ENCODE data around the gene GNPTG. TPM values are rescaled to one million over a fixed set of nuclear protein-coding genes. Genes with fewer than 3 reads are reported as not detected.
"Not testable (repeated sequence)": the region's sequence is repeated elsewhere in the genome, so short reads cannot be mapped to it uniquely, and the experiment has no call there.

The GNPTG gene
- total RNA-seq, 2 experiments from 2014 or later: 19.2 to 19.7 TPM

DNA sequence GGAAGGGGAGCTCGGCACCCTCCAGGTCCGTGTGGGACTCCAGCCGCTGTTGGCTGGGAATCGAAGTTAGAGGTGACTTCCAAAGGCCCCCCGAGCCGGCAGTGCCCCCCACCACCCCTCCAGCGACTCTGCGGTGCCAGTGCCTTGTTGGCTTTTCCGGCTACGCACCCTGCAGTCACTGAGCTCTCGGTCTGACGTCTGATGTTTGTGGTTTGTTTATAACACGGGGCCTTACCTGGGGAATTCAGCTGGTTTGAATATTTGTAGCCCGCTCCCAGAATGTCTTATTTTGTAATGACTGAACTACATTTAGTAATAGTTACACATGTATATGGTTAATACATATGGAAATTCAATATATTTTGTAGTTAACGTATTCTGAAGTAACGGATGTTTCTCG, 25.3 kb upstream of the GNPTG start:
- no peak for DNase-seq
- H3K4me1 Mint-ChIP-seq: peaks cover 2% of the 10 kb centered on the region
- peaks cover 3% of the 10 kb centered on the region for H3K27me3 Mint-ChIP-seq
- no peaks in the 10 kb centered on the region for H3K9me3 Mint-ChIP-seq
- peaks cover 6% of the 10 kb centered on the region for H3K36me3 Mint-ChIP-seq
- H3K4me3 Mint-ChIP-seq: no peak overlapping the region
- no peak overlapping the region for H3K27ac Mint-ChIP-seq

DNA sequence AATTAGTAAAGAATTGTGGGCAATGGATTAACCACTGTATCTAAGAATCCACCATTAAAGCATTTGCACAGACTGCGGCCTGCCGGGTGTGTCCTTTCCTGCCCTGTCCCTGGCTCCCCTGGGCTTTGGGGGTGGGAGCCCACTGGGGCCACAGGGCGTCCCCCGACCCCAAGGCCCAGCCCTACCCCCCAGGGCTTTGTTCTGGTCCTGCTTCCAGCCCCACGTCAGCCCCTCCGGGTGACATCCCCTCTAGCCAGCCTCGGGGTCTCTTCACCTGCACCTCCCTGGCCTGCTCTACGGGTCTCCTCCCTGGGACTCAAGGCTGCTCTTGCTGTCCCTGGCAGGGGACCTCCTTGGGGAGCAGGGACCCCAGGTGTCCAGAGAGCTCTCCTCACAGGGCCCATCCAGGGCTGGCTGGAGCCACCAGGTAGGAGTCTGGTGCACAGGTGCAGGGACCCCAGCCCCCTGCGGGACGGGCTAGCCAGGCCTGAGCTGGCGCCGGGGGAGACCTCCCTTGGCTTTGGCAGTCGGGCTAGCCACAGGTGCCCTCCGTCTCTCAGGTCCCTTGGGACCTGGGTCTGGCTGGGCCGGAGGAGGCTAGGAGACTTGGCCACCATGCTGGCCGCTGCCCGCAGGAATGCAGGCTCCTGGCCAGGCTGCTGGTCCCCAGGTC, 24.6 kb upstream of the GNPTG start:
- Mint-ChIP-seq H3K4me3 (no peak overlapping the region), H3K27me3 (peaks cover 10% of the 10 kb centered on the region), H3K4me1 (peaks cover 9% of the 10 kb centered on the region), H3K36me3 (peaks cover 6% of the 10 kb centered on the region), H3K27ac (no peak overlapping the region), H3K9me3 (no peaks in the 10 kb centered on the region)
- no peak for DNase-seq

DNA sequence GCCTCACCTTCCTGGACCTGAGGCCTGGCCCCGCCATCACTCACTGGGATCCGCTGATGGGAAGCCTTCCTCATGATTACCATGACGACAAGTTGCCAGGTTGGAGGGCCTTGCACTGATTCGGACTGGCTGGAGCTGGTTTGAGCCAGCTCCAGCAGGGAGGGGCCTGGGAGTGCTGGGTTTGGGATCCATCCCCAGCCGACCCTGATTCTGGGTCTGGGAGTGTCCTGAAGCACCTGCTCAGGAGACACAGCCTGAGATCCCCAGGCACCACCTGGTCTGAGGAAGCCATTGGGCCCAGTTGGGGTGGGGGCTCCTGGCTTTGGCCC, 24.1 kb upstream of the GNPTG start:
- no peak for DNase-seq
- Mint-ChIP-seq H3K4me3 (no peak overlapping the region), H3K9me3 (no peaks in the 10 kb centered on the region), H3K27me3 (peaks cover 15% of the 10 kb centered on the region), H3K27ac (no peak overlapping the region), H3K4me1 (peaks cover 12% of the 10 kb centered on the region), H3K36me3 (peaks cover 6% of the 10 kb centered on the region)

DNA sequence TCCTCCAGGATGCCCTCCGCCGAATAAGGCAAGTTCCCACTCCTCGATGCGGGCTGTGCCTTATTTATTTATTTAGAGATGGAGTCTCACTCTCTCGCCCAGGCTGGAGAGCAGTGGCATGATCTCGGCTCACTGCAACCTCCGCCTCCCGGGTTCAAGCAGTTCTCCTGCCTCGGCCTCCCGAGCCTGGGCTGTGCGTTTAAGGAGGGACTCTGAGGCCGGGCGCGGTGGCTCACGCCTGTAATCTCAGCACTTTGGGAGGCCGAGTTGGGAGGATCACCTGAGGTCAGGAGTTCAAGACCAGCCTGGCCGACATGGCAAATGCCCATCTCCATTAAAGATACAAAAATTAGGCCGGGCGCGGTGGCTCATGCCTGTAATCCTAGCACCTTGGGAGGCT, 23.6 kb upstream of the GNPTG start:
- not testable (repeated sequence) for H3K4me3 Mint-ChIP-seq

DNA sequence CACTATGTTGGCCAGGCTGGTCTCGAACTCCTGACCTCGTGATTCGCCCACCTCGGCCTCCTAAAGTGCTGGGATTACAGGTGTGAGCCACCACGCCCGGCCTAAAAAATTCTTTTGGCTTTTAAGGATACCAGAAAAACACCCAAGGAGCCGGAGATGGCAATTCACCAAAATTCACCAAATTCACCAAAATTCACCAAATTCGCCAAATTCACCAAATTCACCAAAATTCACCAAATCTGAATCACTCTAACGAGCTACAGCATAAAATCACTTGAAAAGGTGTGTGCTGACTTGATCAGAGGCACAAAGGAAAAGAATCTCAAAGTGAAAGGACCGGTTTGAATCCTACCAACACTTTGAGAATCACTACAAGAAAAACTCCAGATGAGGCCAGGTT, 22.8 kb upstream of the GNPTG start:
- not testable (repeated sequence) for H3K27ac Mint-ChIP-seq, H3K36me3 Mint-ChIP-seq, H3K4me3 Mint-ChIP-seq, DNase-seq, H3K9me3 Mint-ChIP-seq
- peaks cover 14% of the 10 kb centered on the region for H3K4me1 Mint-ChIP-seq
- peaks cover 18% of the 10 kb centered on the region for H3K27me3 Mint-ChIP-seq

More for the DNA sequence above, 23.6 kb upstream of the GNPTG start:
- H3K27ac Mint-ChIP-seq, H3K36me3 Mint-ChIP-seq, H3K9me3 Mint-ChIP-seq, DNase-seq: not testable (repeated sequence)
- H3K27me3 Mint-ChIP-seq: peaks cover 18% of the 10 kb centered on the region
- peaks cover 14% of the 10 kb centered on the region for H3K4me1 Mint-ChIP-seq

DNA sequence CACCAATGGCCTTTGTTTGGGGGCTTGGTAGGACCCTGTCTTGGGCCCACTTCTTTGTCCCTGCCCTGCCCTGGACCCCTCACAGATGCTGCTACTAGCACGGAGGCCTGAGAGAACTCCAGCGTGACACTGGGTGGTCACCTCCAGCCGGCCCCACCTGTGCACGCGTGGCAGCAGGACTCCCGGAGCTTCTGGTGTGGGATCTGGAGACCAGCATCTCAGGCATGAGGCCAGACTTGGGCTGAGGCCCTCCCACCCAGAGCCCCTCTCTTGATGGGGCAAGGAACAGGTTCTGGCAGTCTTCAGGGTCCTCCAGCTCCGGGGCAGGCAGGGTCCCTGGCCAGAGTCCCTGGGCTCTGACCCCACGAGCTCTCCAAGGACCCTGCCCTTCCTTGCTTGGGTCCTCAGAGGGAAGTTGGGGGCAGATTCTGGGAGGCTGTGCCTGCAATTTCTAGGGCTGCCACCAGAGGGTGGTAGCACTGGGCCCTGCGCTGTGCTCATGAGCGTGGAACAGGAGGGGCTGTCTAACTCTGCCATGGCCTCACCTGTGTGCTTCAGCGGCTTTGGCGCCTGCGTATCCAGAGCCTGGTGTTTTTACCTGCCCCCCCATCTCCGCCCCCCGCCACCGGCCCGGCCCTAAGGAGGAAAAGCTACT, 21.3 kb upstream of the GNPTG start:
- H3K27me3 Mint-ChIP-seq: peaks cover 32% of the 10 kb centered on the region
- no peaks in the 10 kb centered on the region for H3K36me3 Mint-ChIP-seq
- H3K9me3 Mint-ChIP-seq: no peaks in the 10 kb centered on the region
- H3K4me1 Mint-ChIP-seq: peaks cover 16% of the 10 kb centered on the region
- no peak for DNase-seq
- H3K4me3 Mint-ChIP-seq: no peak overlapping the region
- H3K27ac Mint-ChIP-seq: no peak overlapping the region

DNA sequence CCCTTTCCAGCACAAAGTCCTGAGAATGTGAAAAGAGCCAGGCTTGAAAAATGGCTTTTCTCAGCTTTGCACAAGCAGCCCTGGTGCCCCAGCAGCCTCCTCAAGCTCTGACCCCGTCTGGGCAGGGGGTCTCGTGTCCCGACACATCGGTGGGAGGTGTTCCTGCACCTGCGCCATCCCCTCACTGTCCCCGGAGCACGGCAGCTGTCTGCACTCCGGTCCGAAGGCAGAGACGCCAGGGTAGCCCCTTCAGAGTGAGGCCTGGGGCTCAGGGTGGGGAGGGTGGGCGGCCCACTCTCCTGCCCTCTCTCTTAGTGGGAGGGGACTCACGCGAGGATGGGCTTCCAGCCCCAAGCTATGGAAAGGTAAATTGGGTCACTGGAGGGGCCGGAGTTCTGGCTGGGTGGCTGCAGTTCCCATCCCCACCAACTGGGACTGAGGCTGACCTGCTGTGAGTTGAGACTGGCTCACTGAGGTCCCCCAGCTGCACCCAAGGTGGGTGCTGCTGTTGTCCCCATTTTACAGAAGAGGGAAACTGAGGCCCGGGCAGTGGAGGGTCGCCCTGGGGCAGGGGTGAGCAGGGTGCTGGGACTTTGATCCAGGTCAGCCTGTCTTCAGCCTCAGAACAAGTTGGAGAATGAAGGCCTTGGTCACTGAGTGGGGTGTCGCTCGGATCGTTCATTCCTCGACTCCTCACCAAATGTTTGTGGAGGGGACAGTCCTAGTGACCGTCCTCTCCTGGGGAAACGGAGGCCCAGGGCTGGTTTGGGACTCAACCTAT, 20.6 kb upstream of the GNPTG start:
- Mint-ChIP-seq H3K4me3 (no peak overlapping the region), H3K9me3 (no peaks in the 10 kb centered on the region), H3K4me1 (peaks cover 16% of the 10 kb centered on the region), H3K27ac (no peak overlapping the region), H3K36me3 (no peaks in the 10 kb centered on the region), H3K27me3 (peaks cover 39% of the 10 kb centered on the region)
- DNase-seq: no peak

DNA sequence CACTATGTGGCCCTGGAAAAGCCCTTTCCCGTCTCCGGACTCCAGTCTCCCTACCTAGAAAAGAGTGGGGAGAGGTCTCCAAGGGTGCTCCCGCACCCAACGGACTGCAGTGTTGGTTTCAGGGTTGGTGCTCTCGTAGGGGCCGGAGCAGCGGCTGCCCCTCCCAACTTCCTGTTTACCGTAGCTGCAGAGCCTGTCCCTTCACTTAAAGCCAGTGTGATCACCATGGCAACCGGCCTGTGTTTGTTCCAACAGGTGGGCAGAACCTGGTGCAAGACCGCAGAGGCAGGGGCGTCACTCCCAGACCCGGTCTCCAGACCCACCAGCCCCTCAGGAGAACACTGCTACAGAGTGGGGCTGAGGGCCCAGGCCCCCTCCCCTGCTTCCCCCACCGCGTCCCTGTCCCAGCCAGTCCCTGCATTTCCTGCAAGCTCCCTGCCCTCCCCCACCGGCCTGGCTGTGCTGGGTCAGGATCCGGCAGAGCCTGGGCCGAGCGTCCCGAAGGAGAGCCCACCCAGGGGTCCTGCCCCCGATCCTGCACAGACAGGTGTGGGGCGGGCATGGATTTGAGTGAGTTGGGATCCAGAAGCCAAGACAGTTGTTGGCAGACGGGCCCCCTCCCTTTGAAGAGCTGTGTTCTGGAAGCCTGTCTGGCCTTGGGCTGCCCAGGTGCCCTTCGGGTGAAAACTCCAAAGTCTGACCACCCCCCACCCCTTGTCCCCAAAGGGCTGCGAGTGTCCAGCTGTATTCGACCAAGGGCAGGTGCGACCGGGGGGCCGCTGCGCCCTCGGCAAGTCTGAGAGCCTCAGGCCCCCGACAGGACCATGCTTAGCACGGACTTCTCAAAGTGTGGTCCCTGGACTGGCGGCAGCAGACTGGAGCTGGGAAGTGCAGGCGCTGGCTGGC, 19.8 kb upstream of the GNPTG start:
- Mint-ChIP-seq H3K27ac (no peak overlapping the region), H3K36me3 (no peaks in the 10 kb centered on the region), H3K9me3 (no peaks in the 10 kb centered on the region), H3K4me1 (peaks cover 16% of the 10 kb centered on the region), H3K27me3 (peaks cover 39% of the 10 kb centered on the region), H3K4me3 (no peak overlapping the region)
- peak; percentile 56 for DNase-seq

DNA sequence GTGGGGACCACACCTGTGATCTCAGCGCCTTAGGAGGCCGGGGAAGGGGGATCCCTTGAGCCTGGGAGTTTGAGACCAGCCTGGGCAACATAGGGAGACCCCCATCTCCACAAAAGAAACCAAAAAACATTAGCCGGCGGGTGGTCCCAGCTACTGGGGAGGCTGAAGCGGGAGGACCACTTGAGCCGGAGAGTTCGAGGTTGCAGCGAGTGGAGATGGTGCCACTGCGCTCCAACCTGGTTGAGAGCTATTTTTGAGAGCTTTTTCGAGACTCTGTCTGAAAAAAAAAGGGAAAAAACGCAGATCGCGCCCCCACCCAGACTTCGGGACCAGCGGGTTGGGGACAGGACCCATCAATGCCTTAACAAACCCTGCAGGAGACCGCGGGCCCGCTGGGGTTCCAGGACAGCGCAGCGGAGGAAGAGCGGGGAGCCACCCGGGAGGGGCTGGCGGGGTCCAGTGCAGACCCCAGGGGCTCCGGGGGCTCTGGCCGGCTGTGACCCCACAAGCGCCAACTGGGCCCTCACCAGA, 19.0 kb upstream of the GNPTG start:
- H3K27me3 Mint-ChIP-seq: peaks cover 39% of the 10 kb centered on the region
- no peaks in the 10 kb centered on the region for H3K36me3 Mint-ChIP-seq
- peaks cover 16% of the 10 kb centered on the region for H3K4me1 Mint-ChIP-seq
- no peak overlapping the region for H3K27ac Mint-ChIP-seq
- no peaks in the 10 kb centered on the region for H3K9me3 Mint-ChIP-seq
- no peak overlapping the region for H3K4me3 Mint-ChIP-seq
- no peak for DNase-seq

DNA sequence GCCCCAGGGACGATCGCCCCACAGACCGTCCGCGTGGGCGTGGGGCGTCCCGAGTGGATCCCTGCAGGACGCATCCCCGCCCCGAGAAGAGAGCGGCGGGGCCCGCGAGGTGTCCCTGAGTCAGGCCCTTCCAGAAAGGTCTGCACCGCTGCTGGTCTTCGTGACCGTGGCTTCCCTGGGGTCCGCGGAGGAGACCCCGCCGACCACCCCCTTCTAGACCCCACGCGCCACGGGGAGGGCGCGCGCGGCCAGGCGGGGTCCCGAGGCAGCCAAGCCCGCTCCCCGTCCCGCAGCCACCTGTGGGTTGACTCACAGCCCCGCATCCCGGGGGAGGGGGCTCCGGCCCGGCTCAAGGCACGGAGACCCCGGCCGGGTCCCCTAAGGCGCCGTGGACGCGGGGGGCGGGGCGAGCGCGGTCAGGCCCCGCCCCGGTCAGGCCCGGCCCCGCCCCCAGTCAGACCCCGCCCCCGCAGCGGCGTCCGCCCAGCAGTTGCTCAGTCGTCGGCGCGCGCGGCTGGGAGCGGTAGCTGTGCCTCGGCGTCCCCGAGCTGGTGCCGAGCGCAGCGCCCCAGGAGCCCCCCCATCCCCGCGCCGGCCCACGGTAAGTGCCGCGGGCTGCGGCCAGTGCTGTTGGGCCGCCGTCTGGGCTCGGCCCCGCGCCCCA, 18.4 kb upstream of the GNPTG start, which contains the start of gene BAIAP3:
TSS of gene BAIAP3 (plus strand) at position 497 of the 664 bp plus-strand sequence. CDS start 4,905 bp downstream, outside the sequence.
- Mint-ChIP-seq H3K9me3 (no peaks in the 10 kb centered on the region), H3K27me3 (peaks cover 39% of the 10 kb centered on the region), H3K27ac (no peak within 1 kb of the TSS), H3K36me3 (no peaks in the 10 kb centered on the region), H3K4me1 (peaks cover 16% of the 10 kb centered on the region), H3K4me3 (no peak within 1 kb of the TSS)
- DNase-seq: peak; percentile 64

DNA sequence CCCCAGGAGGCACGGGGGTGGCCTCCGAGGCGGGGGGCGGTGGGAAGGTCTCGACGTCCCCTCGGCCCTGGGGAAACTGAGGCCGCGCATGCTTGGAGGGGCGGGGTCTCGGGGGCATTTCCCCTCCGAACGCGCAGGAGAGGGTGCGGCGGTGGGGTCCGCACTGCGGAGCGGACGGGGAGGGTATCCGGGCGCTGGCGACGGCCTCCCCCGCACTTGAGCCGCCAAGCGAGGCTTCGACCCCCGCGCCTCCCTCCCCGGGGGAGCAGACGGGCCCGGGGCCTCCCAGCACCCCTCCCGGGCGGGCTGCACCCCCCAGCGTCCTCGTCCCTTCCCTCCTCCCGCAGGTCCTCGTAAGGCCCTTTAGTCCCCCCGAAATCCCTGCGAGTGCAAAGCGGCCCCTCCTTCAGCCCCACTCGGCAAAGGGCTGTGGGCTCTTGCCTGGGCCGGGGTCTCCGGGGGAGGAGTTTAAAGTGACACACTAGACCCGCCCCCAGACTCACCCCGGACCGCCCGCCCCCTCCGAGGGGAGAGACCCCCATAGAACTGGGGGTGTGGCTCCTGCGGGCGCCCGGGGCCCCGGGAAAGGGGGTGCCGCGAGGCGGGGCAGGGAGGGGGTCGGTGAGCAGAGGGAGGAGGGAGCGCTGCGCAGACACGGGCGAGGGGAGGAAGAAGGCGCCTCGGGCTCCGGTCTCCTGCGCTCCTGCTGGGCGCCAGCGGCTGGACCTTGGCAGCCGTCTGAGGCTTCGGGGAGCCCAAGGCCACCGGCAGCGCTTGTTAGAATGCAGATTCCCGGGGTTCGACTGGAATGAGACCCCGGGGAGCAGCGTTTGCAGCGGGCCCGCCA, 17.7 kb upstream of the GNPTG start:
- no peak overlapping the region for H3K4me3 Mint-ChIP-seq
- no peak overlapping the region for H3K27ac Mint-ChIP-seq
- H3K36me3 Mint-ChIP-seq: no peaks in the 10 kb centered on the region
- H3K27me3 Mint-ChIP-seq: peaks cover 39% of the 10 kb centered on the region
- no peaks in the 10 kb centered on the region for H3K9me3 Mint-ChIP-seq
- DNase-seq: no peak
- H3K4me1 Mint-ChIP-seq: peaks cover 16% of the 10 kb centered on the region

DNA sequence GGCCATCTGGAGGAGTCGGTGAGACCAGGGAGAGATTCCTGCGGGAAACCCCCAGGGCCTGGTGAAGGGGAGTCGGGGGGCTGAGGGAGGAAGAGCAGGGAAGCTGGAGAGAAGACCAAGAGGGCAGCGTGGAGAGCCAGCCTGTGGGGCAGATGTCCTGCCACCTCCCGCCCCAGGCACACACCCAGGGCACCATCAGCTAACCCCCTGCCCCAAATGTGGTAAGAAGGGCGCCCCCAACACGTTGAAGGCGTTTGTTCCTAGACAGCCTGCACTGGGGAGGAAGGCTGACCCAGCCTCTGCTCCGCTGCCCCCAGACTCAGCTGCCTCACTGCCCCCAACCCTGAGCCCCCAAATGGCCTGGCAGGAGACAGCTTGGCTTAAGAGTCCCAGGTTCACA, 17.0 kb upstream of the GNPTG start:
- Mint-ChIP-seq H3K27ac (no peak overlapping the region), H3K9me3 (no peaks in the 10 kb centered on the region), H3K27me3 (peaks cover 39% of the 10 kb centered on the region), H3K4me1 (peaks cover 16% of the 10 kb centered on the region), H3K4me3 (no peak overlapping the region), H3K36me3 (no peaks in the 10 kb centered on the region)
- DNase-seq: no peak

DNA sequence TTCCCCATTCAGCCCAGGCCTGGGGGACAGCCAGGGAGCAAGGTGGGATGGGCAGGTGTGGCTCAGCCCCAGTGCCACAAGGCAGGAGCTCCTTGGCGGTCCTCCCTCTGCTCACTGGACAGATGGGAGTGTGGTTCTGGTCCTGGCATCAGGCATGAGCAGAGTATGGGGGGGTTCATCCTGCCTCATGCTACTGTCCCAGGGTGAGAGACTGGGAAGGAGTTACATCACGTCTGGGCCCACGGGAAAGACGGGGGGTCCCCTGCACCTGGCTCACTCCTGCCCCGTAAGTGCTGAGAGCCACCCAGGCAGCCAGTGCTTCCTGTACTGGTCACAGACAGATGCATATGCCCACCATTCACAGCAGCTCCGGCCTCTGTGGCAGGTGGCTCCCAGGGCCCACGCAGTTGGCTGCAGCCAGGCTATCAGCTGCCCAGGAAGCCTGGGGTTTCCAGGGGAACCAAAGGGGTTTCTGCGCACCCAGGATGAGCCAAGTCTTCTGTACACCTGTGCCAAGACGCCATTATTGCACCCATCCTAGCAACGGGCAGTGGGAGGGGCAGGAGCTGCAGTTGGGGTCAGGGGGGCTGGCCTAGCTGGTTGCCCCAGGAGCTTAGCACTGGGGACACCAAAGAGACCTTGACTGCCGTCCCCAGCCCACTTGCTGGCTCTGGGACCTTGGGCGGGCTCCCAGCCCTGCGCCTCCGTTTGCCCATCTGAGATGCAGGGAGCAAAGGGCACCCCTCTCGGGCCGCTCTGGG, 16.3 kb upstream of the GNPTG start:
- H3K9me3 Mint-ChIP-seq: no peaks in the 10 kb centered on the region
- no peak overlapping the region for H3K4me3 Mint-ChIP-seq
- H3K27me3 Mint-ChIP-seq: peaks cover 39% of the 10 kb centered on the region
- DNase-seq: no peak
- H3K27ac Mint-ChIP-seq: no peak overlapping the region
- H3K4me1 Mint-ChIP-seq: peaks cover 16% of the 10 kb centered on the region
- H3K36me3 Mint-ChIP-seq: no peaks in the 10 kb centered on the region
